Activated naive CD4-positive, alpha-beta T cell treated with anti-CD3 and anti-CD28 coated beads, Interleukin-2, amount 50 U/mL, for 24 hours (primary cell): ENCODE results near the gene CD164L2.
A peak's percentile ranks its signal among the peaks of the same experiment; 100 is the strongest.
"Not testable (repeated sequence)": the region's sequence is repeated elsewhere in the genome, so short reads cannot be mapped to it uniquely, and the experiment has no call there.

ENCODE experiments used
- H3K27ac Mint-ChIP-seq: one replicate; pipeline ENCODE4 v1.8.0; 2021; ENCODE audit warnings: mild to moderate bottlenecking, mixed read lengths
- H3K27me3 Mint-ChIP-seq: one replicate; pipeline ENCODE4 v1.8.0; 2021; ENCODE audit warnings: mixed read lengths
- H3K36me3 Mint-ChIP-seq: one replicate; pipeline ENCODE4 v1.8.0; 2021; ENCODE audit warnings: mixed read lengths
- H3K4me1 Mint-ChIP-seq: one replicate; pipeline ENCODE4 v1.8.0; 2021; ENCODE audit warnings: mixed read lengths
- H3K4me3 Mint-ChIP-seq: one replicate; pipeline ENCODE4 v1.8.0; 2021; ENCODE audit warnings: mild to moderate bottlenecking, mixed read lengths
- H3K9me3 Mint-ChIP-seq: one replicate; pipeline ENCODE4 v1.8.0; 2021; ENCODE audit warnings: mixed read lengths

Gene CD164L2

GRCh38 chr1:27383039-27383605, at the start of gene CD164L2:
Gene CD164L2, minus strand, starts transcription at chr1:27383333. Its CDS starts 94 bp downstream, at chr1:27383239.
- no peak within 1 kb of the TSS for H3K27ac Mint-ChIP-seq
- H3K4me1 Mint-ChIP-seq = no peaks in the 10 kb centered on the region
- no peaks in the 10 kb centered on the region for H3K9me3 Mint-ChIP-seq
- no peak within 1 kb of the TSS for H3K4me3 Mint-ChIP-seq
- no peaks in the 10 kb centered on the region for H3K36me3 Mint-ChIP-seq
- no peaks in the 10 kb centered on the region for H3K27me3 Mint-ChIP-seq

- H3K27me3 Mint-ChIP-seq, H3K4me3 Mint-ChIP-seq, H3K9me3 Mint-ChIP-seq, H3K36me3 Mint-ChIP-seq: not testable (repeated sequence)
- Mint-ChIP-seq H3K4me1 (peaks cover 92% of the 10 kb centered on the region), H3K27ac (peak overlapping the region; percentile 35)
Observed at GRCh38 chr1:27432725-27433124, 49.6 kb upstream of the CD164L2 start.

GRCh38 chr1:27431601-27431940, 48.4 kb upstream of the CD164L2 start:
- peak overlapping the region; percentile 96 for H3K27ac Mint-ChIP-seq
- H3K36me3 Mint-ChIP-seq = peaks cover 6% of the 10 kb centered on the region
- no peak overlapping the region for H3K4me3 Mint-ChIP-seq
- no peaks in the 10 kb centered on the region for H3K27me3 Mint-ChIP-seq
- H3K4me1 Mint-ChIP-seq = peaks cover 91% of the 10 kb centered on the region
- H3K9me3 Mint-ChIP-seq = no peaks in the 10 kb centered on the region

GRCh38 chr1:27430903-27431600, 47.9 kb upstream of the CD164L2 start:
- no peaks in the 10 kb centered on the region for H3K9me3 Mint-ChIP-seq
- peaks cover 8% of the 10 kb centered on the region for H3K36me3 Mint-ChIP-seq
- no peaks in the 10 kb centered on the region for H3K27me3 Mint-ChIP-seq
- peaks cover 90% of the 10 kb centered on the region for H3K4me1 Mint-ChIP-seq
- peak overlapping the region; percentile 68 for H3K4me3 Mint-ChIP-seq
- H3K27ac Mint-ChIP-seq = peak overlapping the region; percentile 96

GRCh38 chr1:27429029-27429425, 45.9 kb upstream of the CD164L2 start:
- Mint-ChIP-seq H3K4me1 (peaks cover 84% of the 10 kb centered on the region), H3K27ac (peak overlapping the region; percentile 99), H3K36me3 (peaks cover 10% of the 10 kb centered on the region), H3K4me3 (peak overlapping the region; percentile 87), H3K27me3 (no peaks in the 10 kb centered on the region), H3K9me3 (no peaks in the 10 kb centered on the region)

- Mint-ChIP-seq H3K4me3 (peak overlapping the region; percentile 87), H3K36me3 (peaks cover 6% of the 10 kb centered on the region), H3K9me3 (no peaks in the 10 kb centered on the region), H3K27ac (peak overlapping the region; percentile 99), H3K4me1 (peaks cover 84% of the 10 kb centered on the region), H3K27me3 (no peaks in the 10 kb centered on the region)
Observed at GRCh38 chr1:27428316-27429028, 45.3 kb upstream of the CD164L2 start.

- no peaks in the 10 kb centered on the region for H3K9me3 Mint-ChIP-seq
- H3K4me1 Mint-ChIP-seq = peaks cover 81% of the 10 kb centered on the region
- peak overlapping the region; percentile 87 for H3K4me3 Mint-ChIP-seq
- peaks cover 6% of the 10 kb centered on the region for H3K36me3 Mint-ChIP-seq
- no peaks in the 10 kb centered on the region for H3K27me3 Mint-ChIP-seq
- H3K27ac Mint-ChIP-seq = peak overlapping the region; percentile 99
Observed at GRCh38 chr1:27427816-27428315, 44.7 kb upstream of the CD164L2 start.

GRCh38 chr1:27427329-27427728, 44.2 kb upstream of the CD164L2 start:
- Mint-ChIP-seq H3K27me3 (no peaks in the 10 kb centered on the region), H3K9me3 (no peaks in the 10 kb centered on the region), H3K4me1 (peaks cover 83% of the 10 kb centered on the region), H3K27ac (peak overlapping the region; percentile 99), H3K36me3 (peaks cover 6% of the 10 kb centered on the region), H3K4me3 (peak overlapping the region; percentile 87)

GRCh38 chr1:27423709-27424108, 40.6 kb upstream of the CD164L2 start:
- H3K36me3 Mint-ChIP-seq = peaks cover 6% of the 10 kb centered on the region
- peak overlapping the region; percentile 65 for H3K27ac Mint-ChIP-seq
- H3K4me3 Mint-ChIP-seq = no peak overlapping the region
- H3K4me1 Mint-ChIP-seq = peaks cover 68% of the 10 kb centered on the region
- no peaks in the 10 kb centered on the region for H3K27me3 Mint-ChIP-seq
- no peaks in the 10 kb centered on the region for H3K9me3 Mint-ChIP-seq

- H3K27ac Mint-ChIP-seq = peak overlapping the region; percentile 76
- no peaks in the 10 kb centered on the region for H3K27me3 Mint-ChIP-seq
- peak overlapping the region; percentile 6 for H3K4me3 Mint-ChIP-seq
- H3K36me3 Mint-ChIP-seq = peaks cover 10% of the 10 kb centered on the region
- no peaks in the 10 kb centered on the region for H3K9me3 Mint-ChIP-seq
- H3K4me1 Mint-ChIP-seq = peaks cover 59% of the 10 kb centered on the region
Observed at GRCh38 chr1:27418326-27419185, 35.4 kb upstream of the CD164L2 start.

GRCh38 chr1:27417713-27418112, 34.6 kb upstream of the CD164L2 start:
- H3K36me3 Mint-ChIP-seq = peaks cover 12% of the 10 kb centered on the region
- H3K27me3 Mint-ChIP-seq = no peaks in the 10 kb centered on the region
- no peaks in the 10 kb centered on the region for H3K9me3 Mint-ChIP-seq
- peak overlapping the region; percentile 76 for H3K27ac Mint-ChIP-seq
- peaks cover 53% of the 10 kb centered on the region for H3K4me1 Mint-ChIP-seq
- no peak overlapping the region for H3K4me3 Mint-ChIP-seq

GRCh38 chr1:27416387-27417111, 33.4 kb upstream of the CD164L2 start:
- H3K4me1 Mint-ChIP-seq = peaks cover 44% of the 10 kb centered on the region
- H3K27ac Mint-ChIP-seq = peak overlapping the region; percentile 23
- peaks cover 12% of the 10 kb centered on the region for H3K36me3 Mint-ChIP-seq
- no peaks in the 10 kb centered on the region for H3K27me3 Mint-ChIP-seq
- H3K9me3 Mint-ChIP-seq = no peaks in the 10 kb centered on the region
- no peak overlapping the region for H3K4me3 Mint-ChIP-seq

GRCh38 chr1:27414091-27414490, 31.0 kb upstream of the CD164L2 start:
- Mint-ChIP-seq H3K36me3 (peaks cover 12% of the 10 kb centered on the region), H3K27me3 (no peaks in the 10 kb centered on the region)

GRCh38 chr1:27413004-27413403, 29.9 kb upstream of the CD164L2 start:
- peaks cover 12% of the 10 kb centered on the region for H3K36me3 Mint-ChIP-seq
- no peaks in the 10 kb centered on the region for H3K27me3 Mint-ChIP-seq
- peaks cover 26% of the 10 kb centered on the region for H3K4me1 Mint-ChIP-seq
- H3K4me3 Mint-ChIP-seq = no peak overlapping the region
- no peak overlapping the region for H3K27ac Mint-ChIP-seq
- no peaks in the 10 kb centered on the region for H3K9me3 Mint-ChIP-seq

More at GRCh38 chr1:27414091-27414490, 31.0 kb upstream of the CD164L2 start:
- Mint-ChIP-seq H3K4me3 (no peak overlapping the region), H3K27ac (no peak overlapping the region), H3K9me3 (no peaks in the 10 kb centered on the region), H3K4me1 (peaks cover 36% of the 10 kb centered on the region)

- H3K27ac Mint-ChIP-seq = no peak overlapping the region
- H3K4me3 Mint-ChIP-seq = no peak overlapping the region
- H3K4me1 Mint-ChIP-seq = peaks cover 20% of the 10 kb centered on the region
- H3K27me3 Mint-ChIP-seq = no peaks in the 10 kb centered on the region
- H3K9me3 Mint-ChIP-seq = no peaks in the 10 kb centered on the region
- H3K36me3 Mint-ChIP-seq = peaks cover 11% of the 10 kb centered on the region
Observed at GRCh38 chr1:27412502-27412901, 29.4 kb upstream of the CD164L2 start.
